T-helper 1 cell treated with Interleukin-12 subunit alpha and Interleukin-12 subunit beta and Interleukin-4 antibody, amounts not matched to agents 30 ng/mL and 1 ng/mL, for 36 hours (primary cell): ENCODE results near the gene HOXC5. TPM values are rescaled to one million over a fixed set of nuclear protein-coding genes. Genes with fewer than 3 reads are reported as not detected.

Source experiments
- intact Hi-C: fragments of 100-400 bp; cut with micrococcal nuclease; formaldehyde crosslinking; loops from one replicate; pipeline ENCODE4 v1.15.1; 2024
- total RNA-seq: library from RNA; stranded (reverse); gene quantifications from 2 replicates; pipeline ENCODE4 v1.2.3, GENCODE V29; 2022

Gene HOXC5
- total RNA-seq, 1 donor from 2014 or later = not detected

DNA sequence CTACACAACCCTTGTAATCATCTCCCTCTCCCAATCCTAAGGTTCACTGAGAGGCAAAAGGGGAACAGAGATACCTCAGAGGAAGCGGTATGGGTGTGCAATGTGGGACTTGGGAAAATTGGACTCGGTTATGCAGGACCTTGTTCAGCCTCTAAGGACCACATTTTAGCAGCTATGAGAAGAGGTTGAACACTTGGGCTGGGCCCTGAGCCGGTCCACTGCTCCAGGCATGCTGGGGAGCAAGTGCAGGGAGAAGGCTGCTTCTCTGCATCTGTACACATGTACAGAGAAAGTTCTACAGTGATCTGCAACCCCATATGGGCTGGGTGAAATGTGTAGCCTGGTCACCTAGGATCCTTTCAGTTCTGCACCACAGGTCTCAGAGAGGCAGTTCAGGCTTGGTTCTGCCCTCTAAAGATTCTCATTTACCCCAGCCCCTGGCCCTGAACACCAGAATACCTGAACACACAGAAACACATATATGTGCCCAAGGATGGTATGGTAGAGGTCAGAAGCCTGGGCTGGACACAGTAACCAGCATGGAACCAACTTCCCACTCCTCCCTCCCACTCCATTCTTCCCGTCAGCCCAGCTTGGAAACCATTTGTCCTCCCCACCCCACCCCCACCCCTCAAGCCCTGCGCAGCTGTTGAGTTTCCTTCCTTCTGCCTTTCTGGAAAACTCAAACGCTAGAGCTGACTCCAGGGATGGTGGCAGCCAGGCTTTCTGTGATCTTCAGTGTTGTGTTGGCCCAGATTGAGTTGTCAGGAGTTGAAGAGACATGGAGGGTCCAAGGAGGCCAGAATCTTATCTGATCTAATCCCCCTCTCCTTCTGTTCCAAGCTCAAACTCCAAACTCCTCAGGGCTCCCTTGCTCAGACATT is 10.4 kb downstream of the HOXC5 start:
- intact Hi-C loops = no loop called here

DNA sequence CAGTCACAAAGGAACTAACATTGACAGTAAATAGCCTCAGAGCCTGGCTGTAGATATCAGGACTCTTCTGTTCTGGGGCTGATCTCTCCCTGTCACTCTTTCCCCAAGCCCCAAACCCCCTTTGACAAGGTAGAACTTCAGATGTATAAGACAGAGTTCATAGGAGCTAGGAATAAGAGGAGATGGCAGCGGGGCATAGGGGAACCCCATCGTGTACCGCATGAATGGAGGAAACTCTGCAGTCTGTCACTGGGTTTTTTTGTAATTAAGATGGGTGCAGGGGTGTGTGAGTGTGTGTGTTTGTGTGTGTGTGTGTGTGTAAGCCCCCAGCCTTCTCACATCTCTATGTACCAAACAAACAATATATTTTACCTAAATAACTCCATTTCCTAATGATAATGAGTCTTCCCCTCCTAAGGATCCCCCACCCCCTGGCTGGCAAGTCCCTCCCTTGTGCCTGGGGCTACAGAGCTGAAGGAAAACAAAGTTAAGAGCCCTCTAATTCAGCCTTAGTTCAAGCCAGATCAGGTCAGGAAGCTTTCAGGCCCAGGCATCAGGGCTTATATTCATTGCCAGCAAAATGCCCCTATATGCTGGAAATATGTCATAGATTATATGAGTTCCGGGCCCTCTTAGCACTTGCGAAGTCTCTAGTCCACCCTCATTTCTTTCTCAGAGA is 11.7 kb downstream of the HOXC5 start:
- intact Hi-C loops = no loop called here

DNA sequence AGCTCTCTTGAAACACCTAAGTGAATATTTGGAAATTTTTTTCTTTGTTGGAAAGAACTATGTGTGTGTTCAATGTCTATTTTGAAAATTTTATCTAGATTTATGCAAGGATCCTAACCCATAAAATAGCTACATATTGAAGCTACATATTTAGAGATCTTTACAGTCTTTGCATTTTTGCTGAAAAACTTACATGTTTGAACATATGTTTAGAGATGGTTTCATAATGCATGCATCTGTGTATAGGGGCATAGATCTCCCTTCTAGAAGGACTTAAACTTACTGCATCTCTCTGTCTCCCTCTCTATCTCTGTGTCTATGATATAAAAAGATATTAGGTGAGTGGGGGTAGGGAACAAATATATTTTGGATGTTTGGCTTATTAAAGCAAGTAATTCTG is 12.6 kb downstream of the HOXC5 start:
- intact Hi-C loops = no loop called here

DNA sequence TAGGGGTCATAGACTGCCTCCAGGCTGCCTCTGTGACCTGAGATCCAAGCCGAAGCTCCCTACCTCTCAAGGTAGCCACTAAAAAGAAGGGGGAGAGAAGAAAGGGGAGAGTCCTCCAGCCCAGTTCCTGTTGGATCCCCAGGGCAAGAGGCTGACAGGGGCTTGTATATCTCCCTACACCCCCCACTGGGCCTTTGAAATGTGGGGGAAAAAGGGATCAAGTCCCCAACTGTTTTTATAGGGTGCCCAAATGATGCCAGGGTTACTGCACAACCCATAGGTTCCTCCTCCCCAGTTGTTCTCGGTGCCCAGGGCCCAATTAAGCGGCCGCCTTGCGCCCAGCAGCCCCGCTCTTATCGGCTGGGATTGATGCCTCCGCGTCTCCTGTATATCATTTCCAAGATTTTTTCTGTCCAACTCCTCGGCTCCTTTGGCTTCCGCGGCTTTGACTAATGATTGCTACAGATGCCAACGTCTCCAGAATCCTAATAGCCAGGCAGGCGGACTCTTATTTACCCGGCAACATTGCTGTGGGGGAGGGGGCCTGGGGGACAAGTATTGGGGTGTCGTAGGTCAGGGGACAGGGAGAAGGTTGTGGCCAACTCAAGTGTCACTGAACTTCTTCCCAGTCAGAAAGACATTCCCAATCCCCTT is 13.1 kb downstream of the HOXC5 start:
- intact Hi-C loops = no loop called here

DNA sequence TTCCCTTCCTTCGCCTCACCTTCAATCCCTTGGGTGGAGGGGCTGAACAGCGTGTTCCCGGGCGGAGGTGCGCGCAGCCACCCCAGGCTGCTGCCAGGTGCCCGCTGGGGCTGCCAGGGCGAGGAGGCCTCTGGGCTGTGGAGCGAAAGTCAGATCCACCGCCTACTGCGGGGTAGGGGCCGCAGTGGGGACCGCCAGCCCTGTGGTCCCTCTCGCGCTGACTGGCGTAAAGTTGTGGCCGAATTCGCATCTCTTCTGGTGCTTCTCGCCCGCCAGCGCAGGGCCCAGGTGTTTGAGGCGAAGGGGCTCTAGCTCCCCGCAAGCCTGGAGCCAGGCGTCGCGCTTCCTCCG is 13.9 kb downstream of the HOXC5 start:
- intact Hi-C loops = no loop called here

DNA sequence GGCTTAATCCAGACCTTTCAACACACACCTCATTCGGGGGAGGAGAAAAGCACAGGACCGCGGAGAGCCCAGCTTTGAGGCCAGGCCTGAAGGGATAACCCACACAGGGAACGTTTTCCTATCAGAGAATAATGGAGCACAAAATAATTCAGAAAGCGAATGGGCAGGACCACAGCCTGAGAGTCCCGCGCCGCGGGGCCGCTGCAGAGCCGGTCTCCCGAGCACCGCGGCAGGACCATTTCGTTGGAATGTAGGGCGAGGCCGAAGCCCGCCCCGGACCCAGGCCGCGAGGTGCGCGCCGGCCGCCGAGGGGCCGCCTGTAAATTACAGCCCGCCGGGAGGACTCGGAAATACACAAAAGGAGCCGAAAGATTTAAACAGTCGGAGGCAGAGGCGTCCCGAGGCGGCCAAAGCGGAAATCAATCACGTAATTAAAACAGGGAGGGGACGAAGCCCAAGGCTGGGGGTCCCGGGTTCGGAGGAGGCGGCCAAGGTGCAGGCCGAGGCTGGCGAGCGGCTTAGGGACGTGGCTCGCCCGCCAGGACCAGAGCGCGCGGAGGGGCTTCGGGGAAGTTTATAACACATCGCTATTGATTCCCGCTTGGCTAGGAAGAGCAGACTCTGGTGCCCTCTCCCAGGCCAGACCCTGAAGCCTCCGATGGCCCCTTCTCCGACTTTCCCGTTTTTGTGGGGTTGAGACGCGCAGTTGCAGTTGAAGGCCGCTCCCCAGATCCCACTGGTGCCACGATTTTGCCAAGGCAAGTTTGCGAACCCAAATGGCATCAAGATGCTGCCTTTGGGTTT is 14.5 kb downstream of the HOXC5 start:
- intact Hi-C loops = no loop called here

DNA sequence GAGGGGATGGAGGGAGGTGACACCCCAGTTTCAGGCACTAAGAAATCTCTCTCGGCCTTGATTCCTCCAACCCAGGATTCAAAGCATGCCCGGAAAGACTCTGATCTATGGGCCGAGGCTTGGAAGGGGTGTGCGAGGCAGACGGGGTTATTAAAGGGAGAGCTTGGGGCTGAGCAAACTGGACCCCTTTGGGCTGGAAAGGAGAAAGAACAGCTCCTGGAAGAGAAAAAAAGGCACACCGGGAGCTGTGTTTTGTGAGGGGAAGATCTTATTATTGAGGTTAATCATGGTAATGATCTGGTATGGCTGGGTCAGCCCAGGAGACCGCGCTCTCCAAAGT is 15.1 kb downstream of the HOXC5 start:
- intact Hi-C loops = no loop called here

DNA sequence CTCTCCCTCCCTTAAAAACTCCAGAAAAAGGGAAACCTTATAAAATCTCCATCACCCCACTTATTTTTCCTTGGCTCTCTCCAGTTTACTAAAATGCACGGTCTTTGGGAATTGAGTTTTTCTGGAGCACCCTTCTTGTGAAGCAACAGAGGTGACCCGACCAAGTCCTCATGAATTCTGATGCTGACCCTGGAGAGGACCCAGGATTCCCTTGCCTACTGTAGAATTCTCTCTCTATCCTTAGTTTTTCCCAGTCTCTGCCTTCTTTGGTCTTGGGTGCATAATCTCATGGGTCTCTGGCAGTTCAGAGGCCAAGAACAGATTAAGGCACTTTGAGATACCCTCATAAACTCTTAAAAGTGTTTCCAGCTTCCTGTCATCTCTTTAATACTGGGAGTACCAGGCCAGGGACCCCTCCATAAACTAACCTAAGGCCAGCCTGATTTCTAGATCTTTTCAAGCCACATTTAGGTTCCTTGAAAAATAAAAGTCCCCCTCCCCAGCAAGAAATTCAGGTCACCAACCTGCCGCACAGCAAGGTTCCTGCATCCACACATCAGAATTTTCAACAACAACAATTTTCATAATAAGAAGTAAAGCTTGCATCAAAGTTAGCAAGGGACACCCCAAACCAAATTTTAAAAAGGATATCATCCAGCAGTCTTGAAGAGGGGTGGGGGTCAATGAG is 15.7 kb downstream of the HOXC5 start:
- intact Hi-C loops = no loop called here

DNA sequence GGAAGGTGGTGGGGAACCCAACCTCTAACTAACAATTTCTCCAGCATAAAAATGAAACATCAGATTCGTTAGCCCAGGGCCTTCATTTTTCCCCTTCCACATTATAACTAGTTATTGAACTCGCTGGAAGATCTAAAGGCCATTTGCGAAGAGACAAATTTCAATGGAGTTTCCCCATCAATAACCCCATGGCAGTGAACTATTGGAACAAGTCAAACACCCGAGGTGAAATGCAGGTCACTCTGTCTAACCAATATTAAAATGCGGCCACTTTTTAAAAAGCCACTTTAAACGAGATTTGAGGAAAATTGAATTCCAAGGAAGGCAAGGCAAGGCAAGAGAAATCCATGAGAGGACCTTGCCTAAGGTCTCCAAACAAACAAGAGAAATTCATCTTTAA is 16.3 kb downstream of the HOXC5 start:
- intact Hi-C loops = no loop called here

DNA sequence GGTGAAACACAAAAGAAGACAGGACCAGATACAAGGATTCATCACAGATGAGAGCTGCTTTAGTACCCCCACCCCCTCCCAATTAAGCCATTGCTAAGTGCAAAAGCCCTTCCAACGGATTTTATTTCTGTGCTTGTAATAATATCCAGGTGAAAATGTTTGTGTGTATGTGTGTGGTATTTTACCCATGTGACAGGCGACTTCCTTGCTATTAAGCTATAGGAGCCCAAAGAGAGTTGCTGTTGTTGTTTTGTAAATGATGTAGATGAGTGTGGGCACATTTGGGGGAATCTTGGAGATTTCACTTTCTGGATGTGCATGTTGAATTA is 17.6 kb downstream of the HOXC5 start:
- intact Hi-C loops = loop anchor here (5.0 kb wide), 3 partner anchors 57 to 113 kb away; partner anchors contain the start of gene HOXC13

DNA sequence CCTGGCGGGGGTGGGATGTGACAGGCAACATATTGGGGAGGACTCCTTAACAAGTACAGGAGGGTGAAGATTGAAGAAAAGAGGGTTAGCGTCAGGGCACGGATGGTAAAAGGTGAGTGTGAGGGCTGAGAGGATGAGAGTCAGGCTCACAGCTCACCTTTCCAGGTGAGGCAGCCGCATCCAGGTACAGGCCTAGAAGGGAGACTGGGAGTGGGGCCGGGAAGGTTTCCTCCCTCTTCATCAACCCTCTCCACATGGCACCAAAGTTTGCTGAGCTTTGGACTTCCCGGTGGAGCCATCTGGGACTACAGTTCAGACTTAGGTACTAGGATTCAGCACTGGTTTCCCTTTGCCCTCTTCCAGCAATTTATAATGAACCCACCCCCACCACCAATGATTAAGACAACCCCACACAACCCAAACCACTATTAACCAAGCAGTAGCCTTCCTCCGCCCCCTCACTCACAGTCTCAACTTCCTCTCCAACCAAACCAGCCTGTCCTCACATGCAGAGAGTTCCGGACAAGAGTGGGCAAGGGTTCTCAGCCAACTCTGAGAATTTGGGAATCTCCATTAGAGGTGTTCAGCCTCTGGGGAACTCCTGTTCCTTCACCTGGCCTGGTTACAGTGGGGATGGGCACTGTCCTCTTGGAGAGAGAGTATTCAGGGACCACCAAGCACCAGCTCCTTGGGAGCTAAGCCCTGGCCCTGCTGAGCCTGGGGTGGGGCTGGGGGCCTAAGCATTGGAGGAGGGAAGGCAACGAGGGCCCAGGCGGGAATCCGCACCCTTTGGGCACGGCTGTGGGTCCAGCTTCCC is 18.4 kb downstream of the HOXC5 start:
- intact Hi-C loops = loop anchor here (5.0 kb wide), 3 partner anchors 56 to 114 kb away; partner anchors contain the start of gene HOXC13

DNA sequence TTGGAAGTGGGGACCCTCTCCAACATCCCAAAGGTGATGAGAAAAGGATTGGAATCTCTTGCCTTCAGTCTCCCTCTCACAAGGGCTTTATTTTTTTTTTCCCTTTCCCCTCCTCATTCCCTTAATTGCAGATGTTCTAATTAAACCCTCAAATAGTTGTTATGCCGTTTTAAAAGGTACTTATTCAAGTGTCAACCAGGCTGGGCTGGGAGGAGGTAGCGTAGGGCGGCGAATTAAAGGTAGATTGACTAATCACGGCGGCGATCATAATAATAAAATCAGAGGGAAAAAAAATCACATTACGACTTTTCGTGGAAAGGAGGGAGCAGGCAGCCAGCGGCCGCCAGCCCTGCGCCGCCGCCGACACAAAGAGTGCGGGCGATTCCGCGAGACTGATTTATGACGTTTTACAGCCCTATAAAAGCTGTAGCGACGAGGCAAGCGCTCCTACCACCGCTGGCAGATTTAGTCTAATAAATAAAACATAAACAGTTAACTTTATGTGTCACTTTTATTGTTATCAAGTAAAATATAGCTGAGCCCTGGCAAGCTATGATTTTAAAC is 19.1 kb downstream of the HOXC5 start:
- intact Hi-C loops = loop anchor here (2.0 to 5.0 kb wide), 5 partner anchors 19 to 115 kb away; partner anchors contain the start of genes HOXC13 and HOXC5

DNA sequence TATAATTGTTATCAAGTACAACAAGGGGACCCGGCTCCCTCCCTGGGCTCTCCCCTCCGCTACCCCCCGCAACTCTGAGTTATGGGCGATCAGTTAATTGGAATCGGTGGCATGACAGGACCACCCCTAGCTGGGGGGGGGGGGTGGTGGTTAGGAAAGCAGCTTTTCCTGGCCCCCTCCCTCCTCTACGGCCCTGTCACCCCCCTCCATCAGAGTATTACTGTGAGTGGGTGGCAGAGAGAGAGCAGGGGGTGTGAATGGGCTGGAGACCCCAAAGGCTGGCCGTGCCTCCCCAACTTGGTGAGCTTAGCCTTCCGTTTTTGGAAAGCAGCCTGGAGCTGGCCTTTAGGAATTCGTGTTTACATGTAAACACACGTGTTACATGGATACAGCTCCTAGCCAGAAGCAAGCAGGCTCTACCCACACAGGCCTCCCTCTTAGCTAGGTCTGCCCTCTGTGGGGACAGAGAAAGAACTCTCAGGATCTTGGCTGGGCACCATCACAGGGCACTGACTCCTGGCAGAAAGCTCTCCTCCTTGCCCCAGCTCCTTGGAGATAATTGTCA is 19.7 kb downstream of the HOXC5 start:
- intact Hi-C loops = loop anchor here (2.0 to 5.0 kb wide), 5 partner anchors 20 to 115 kb away; partner anchors contain the start of genes HOXC13 and HOXC5

DNA sequence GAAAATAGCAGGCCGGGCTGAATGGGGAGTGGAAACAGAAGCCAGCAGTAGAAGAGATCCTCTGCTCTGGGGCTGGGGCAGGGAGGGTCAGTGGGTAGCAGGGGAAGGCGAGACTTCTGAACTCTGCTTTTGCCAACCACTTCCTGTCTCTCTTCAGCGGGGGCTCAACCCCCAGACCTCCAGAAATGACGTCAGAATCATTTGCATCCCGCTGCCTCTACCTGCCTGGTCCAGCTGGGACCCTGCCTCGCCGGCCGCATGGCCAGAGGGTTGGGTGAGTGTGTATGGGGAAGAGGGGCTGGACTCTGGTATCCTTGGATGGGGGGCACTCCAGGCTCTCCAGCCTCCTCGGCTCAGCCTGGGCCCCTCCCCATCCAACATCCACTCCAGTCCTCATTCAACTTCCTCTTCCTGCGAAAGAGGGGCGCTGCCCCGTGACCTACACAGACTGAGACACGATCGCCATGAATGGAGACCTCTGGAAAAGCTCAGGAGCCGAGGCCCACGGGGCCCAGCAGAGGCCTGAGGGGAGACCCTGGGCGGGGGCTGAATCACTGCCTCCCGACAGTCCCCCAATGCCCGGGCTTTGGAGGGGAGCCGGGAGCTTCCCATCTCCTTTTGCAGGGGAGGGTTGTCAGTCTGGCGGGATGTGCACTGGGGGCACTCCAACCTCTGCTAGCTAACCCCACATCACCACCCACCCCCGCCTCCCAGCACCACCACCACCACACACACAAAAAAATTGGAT is 20.3 kb downstream of the HOXC5 start:
- intact Hi-C loops = loop anchor here (2.0 to 5.0 kb wide), 5 partner anchors 20 to 116 kb away; partner anchors contain the start of genes HOXC13 and HOXC5

DNA sequence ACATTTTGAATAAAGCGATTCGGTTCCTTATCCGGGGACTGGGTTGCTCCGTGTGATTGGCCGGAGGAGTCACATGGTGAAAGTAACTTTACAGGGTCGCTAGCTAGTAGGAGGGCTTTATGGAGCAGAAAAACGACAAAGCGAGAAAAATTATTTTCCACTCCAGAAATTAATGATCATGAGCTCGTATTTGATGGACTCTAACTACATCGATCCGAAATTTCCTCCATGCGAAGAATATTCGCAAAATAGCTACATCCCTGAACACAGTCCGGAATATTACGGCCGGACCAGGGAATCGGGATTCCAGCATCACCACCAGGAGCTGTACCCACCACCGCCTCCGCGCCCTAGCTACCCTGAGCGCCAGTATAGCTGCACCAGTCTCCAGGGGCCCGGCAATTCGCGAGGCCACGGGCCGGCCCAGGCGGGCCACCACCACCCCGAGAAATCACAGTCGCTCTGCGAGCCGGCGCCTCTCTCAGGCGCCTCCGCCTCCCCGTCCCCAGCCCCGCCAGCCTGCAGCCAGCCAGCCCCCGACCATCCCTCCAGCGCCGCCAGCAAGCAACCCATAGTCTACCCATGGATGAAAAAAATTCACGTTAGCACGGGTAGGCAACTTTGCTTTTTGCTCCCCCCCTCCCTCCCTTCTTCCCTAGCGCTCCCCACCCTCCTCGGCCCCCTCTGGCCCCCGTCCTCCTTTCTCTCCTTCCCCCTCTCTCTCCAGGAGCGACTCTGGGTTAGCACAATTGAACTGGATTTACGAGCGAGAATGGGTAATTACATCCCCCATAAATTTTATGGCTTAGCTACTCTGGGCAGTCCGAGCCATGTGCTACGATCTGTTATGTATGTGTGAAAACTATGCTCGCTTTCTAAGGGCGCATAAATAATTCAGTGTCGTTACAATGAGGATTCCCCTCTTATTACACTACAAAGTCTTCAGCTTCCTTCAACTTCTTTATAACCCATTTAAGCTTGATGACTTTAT is 21.2 kb downstream of the HOXC5 start, which contains the start of gene HOXC4:
TSS of gene HOXC4 (plus strand) at position 85 of the 991 bp plus-strand sequence. CDS start at position 173, 88 bp downstream.
- intact Hi-C loops = loop anchor here (2.0 to 5.0 kb wide), 5 partner anchors 21 to 117 kb away; partner anchors contain the start of genes HOXC13 and HOXC5

DNA sequence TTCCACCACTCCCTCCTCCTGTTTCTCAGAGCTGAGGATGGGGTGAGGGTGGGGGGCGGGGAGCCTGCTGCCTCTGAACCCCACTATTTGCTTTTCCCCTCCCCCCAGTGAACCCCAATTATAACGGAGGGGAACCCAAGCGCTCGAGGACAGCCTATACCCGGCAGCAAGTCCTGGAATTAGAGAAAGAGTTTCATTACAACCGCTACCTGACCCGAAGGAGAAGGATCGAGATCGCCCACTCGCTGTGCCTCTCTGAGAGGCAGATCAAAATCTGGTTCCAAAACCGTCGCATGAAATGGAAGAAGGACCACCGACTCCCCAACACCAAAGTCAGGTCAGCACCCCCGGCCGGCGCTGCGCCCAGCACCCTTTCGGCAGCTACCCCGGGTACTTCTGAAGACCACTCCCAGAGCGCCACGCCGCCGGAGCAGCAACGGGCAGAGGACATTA is 21.9 kb downstream of the HOXC5 start:
- intact Hi-C loops = loop anchor here (5.0 kb wide), 3 partner anchors 53 to 117 kb away; partner anchors contain the start of gene HOXC13

DNA sequence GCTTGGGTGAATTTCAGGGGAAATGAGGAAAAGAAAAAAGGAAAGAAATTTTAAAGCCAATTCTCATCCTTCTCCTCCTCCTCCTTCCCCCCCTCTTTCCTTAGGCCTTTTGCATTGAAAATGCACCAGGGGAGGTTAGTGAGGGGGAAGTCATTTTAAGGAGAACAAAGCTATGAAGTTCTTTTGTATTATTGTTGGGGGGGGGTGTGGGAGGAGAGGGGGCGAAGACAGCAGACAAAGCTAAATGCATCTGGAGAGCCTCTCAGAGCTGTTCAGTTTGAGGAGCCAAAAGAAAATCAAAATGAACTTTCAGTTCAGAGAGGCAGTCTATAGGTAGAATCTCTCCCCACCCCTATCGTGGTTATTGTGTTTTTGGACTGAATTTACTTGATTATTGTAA is 22.7 kb downstream of the HOXC5 start:
- intact Hi-C loops = no loop called here
